CD4-positive, alpha-beta T cell treated with Interleukin-17A for 4 hours (primary cell): ENCODE measurements around the gene FERMT2.
"Not testable (repeated sequence)": the region's sequence is repeated elsewhere in the genome, so short reads cannot be mapped to it uniquely, and the experiment has no call there.

Experiments
- DNase-seq: peaks from one replicate; pipeline ENCODE4 v3.0.0-alpha.2; 2020; ENCODE audit warnings: mixed read lengths

The FERMT2 gene

GRCh38 chr14:52937869-52938268 lies 13.0 kb downstream of the FERMT2 start:
- DNase-seq: no peak

GRCh38 chr14:52937306-52937705 lies 13.5 kb downstream of the FERMT2 start:
- DNase-seq: no peak

GRCh38 chr14:52936437-52936836 lies 14.4 kb downstream of the FERMT2 start:
- no peak for DNase-seq

DNA sequence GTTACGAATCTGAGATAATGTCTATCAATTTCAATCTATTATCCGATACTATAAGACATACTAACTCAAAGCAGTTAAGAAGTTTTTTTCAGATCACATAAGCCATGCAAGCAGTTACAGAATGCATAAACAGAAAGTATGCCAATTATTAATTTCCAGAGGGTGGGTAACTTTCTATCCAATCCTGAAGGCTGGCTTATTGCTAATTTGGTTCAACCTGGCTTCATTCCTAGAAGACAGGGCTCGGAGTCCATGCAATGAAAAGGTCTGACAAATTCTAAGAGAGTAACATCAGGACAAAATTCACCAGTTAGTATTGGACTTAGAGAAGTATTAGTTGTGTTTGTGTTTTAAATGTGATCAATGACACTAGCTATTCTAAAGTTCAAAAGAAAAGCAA lies 15.0 kb downstream of the FERMT2 start:
- DNase-seq: no peak

GRCh38 chr14:52934762-52935161 lies 16.1 kb downstream of the FERMT2 start:
- no peak for DNase-seq

- no peak for DNase-seq
These were observed 21.6 kb downstream of the FERMT2 start for GRCh38 chr14:52929192-52929807.

DNA sequence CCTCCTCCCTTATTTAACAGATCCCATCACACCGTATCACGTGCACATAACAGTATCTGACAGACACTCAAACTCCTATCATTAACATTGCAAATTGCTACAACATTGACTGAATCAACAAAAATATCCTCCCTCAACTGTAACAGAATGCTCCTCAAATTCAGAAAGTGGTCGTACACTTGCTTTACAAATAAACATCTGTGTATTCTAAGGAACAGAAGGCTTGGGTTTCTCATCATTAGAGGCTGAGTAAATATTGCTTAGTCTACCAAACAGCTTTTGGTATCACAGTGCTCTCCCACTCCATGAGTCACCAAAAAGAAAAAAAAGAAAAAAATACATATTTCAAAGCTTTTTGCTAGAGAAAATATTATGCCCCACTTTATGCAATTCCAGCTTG lies 23.9 kb downstream of the FERMT2 start:
- no peak for DNase-seq

GRCh38 chr14:52923902-52924575 lies 26.8 kb downstream of the FERMT2 start:
- DNase-seq: no peak

DNA sequence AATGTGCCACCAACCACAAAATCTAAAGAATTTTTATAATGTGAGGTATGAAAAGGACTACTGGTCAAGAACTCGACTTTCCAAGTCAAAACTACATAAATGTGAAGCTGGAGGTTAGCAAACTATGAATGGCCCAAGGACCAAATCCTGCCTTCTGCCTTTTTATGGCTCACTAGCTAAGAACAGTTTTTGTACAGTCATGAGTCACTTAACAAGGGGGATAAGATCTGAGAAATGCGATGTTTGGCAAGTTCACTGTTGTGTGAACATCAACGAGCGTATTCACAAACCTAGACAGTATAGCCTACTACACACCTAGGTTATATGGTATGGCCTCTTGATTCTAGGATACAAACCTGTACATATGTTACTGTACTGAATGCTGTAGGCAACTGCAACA lies 28.2 kb downstream of the FERMT2 start:
- DNase-seq: no peak

DNA sequence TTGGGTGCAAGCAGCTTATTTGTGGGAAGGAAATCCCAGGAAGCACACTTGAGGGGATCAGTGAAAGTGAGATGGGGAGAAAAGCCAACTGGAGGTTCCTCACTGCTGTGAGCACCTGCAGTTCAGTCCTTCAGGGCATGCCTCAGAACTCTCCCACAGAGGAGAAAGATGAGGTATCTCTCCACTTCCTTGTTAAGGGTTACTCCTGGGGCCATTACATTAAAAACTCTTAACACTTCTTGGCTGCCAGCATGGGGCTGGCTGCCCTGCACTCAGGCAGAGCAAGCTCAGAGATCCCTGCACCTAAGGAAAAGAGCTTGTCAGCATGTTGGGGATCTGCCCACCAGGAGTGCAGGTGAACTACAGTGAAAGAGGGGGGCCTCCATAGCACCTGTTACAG lies 28.8 kb downstream of the FERMT2 start:
- no peak for DNase-seq

DNA sequence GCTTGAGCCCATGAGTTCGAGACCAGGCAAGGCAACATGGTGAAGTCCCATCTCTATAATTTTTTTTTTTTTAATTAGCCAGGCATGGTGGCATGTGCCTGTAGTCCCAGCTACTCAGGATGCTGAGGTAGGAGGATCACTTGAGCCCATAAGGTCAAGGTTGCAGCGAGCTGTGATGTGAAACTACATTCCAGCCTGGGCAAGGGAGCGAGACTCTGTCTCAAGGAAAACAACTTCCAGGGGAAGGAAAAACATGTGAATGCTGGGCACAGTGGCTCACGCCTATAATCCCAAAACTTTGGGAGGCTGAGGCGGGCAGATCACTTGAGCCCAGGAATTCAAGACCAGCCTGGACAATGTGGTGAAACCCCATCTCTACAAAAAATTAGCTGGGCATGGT lies 30.4 kb downstream of the FERMT2 start:
- not testable (repeated sequence) for DNase-seq

DNA sequence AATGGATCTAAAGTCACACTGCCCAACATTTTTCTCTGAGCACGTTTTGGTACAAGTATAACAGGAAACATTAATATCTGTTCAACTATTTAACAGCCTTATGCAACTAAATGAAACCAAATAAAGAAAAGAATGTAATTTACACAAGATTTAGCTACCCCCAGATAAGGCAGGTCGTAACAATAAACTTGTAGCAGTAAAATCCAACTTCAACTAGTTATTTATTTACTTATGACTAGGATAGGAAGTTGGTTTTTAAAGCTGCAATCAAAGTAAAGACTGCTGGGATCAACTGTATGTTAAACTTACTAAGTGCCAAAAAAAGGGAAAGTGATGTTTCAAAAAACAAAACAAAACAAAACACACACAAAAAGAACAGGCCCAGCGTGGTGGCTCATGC lies 30.9 kb downstream of the FERMT2 start:
- DNase-seq: no peak

DNA sequence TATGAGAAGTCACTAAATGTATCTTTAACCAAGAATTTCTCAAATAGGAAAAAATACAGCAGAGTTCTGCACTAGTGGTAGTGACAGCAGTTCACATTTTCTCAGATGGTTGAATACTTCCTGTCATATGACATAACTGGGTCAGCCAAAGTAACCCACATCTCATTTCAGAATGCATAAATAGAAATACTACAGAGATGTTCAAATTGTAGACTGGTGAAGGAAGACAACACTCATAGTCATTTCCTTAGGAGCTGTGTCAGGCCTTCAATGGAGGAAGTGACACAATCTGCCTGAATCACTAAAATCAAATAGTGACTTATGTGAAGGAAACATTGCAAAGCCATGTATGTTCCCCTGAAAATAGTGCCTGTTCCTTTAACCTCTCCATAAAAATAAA lies 32.4 kb downstream of the FERMT2 start:
- DNase-seq: peak; percentile 14

DNA sequence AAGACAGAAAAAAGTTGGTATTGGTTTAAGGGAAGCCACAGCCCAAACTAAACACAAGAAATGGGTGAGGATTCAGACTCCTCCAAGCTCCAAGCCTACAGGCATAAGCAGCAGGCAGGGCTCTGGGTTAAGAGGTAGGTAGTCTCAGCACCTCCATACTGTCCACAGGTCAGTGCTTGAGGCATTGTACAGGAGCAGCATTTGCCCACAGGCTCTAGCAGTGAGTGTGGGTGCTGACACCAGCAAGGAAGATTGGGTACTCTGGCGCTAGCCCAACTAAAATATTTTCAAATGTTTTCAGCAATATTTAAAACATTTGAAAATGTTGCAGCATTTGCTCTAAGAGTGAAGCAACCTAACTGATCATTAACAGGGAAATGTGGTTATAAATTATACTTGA lies 33.1 kb downstream of the FERMT2 start:
- peak; percentile 6 for DNase-seq

DNA sequence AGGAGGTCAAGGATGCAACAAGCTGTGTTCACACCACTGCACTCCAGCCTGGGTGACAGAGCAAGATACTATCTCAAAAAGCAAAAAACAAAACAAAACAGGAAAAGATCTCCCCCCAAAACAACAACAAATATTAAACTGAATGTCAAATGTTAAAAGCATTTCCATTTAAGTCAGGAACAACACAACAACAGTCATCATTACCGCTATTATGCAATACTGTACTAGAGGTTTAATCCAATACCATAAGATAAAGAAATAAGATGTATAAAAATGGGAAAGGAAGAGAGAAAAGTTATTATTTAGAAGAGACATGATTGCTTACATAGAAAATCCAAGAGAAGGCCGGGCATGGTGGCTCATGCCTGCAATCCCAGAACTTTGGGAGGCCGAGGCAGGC lies 36.6 kb downstream of the FERMT2 start:
- DNase-seq: no peak

- DNase-seq: no peak
These were observed 37.6 kb downstream of the FERMT2 start for GRCh38 chr14:52913271-52913670.

GRCh38 chr14:52911904-52912303 lies 38.9 kb downstream of the FERMT2 start:
- DNase-seq: no peak

GRCh38 chr14:52910572-52910971 lies 40.3 kb downstream of the FERMT2 start:
- no peak for DNase-seq

- DNase-seq: no peak
These were observed 42.9 kb downstream of the FERMT2 start for GRCh38 chr14:52907949-52908348.

DNA sequence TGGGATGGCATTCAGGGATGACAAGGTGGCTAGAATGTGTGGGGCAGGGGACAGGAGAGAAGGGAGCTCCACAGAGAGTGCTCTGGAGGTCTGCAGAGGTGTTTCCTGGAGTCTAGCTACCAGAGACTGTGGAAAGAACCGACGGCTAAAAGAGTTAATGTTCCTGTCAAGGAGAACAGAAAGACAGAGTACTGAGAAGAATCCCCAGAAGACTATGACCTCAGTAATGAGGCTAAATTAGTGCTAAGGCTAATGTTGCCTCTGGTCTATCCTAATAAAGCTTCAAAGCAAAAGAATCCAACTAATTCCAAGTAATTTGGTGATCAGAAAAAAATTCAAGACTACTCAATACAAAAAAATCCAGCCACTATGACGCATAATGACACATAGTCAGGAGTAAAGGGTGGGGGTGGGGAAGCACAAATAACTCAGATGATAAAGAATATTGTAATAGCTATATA lies 44.7 kb downstream of the FERMT2 start:
- no peak for DNase-seq

DNA sequence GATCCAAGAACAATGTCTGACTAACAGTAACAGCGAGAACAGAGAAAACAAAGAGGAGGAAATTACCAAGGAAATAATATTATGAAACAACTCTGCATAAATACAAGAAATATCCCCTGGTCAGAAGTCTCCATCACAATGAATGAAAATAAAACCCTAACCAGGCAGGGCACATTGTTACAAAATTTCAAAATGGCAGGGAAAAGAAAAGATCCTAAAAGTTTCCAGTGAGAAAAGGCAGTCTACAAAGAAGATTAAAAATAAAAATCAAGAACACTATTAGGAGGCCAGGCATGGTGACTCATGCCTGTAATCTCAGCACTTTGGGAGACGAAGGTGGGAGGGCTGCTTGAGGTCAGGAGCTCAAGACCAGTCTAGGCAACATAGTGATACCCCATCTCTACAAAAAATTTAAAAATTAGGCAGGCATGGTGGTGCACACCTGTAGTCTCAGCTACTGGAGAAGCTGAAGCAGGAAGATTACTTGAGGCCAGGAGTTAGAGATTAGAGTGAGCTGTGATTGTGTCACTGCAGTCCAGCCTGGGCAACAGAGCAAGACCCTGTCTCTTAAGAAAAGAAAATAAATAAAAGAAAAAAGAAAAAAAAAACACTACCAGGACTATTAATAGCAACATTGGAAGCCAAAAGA lies 47.8 kb downstream of the FERMT2 start:
- DNase-seq: no peak

- no peak for DNase-seq
These were observed 49.4 kb downstream of the FERMT2 start for GRCh38 chr14:52901357-52901980.

GRCh38 chr14:52900731-52901130 lies 50.1 kb downstream of the FERMT2 start:
- DNase-seq: no peak

DNA sequence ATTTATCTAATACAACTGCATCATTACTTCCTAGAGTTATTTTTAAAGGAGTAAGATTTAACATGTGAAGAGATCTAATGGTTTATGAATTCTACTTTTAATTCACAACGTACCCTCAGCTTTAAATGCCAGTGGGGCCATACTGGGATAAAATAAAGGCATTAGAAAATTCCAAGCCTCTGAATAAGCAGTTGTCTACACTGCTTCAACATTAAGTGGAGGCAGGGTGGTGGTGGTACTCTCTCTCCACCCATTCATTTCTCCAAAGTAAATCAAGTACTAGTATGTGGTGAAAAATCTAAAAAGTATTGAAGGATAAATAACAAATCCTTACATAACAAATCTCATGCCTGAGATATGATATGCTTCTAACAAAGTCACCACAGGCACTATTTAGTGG lies 52.4 kb downstream of the FERMT2 start:
- no peak for DNase-seq
